Kidney (tissue), 14 donors: ENCODE measurements around the gene AKAP13. TPM values are rescaled to one million over a fixed set of nuclear protein-coding genes. Genes with fewer than 3 reads are reported as not detected.

ENCODE experiments used
- DNase-seq, 5 donors: peaks; one replicate each; pipeline ENCODE4 v3.0.0-alpha.2; 2013 to 2020
- FAIRE-seq: peaks from 2 replicates; lab custom pipeline; 2012; peaks lifted over from hg19 to GRCh38; lab: Jason Lieb, UNC
- H3K27ac ChIP-seq, 2 donors: one replicate each; pipeline ENCODE4 v1.7.0; 2013; ENCODE audit warnings: low read depth in 2 of 2, low read length in 2 of 2, inconsistent platforms in 1 of 2
- H3K27me3 ChIP-seq: one replicate; pipeline ENCODE4 v1.7.1; 2013; ENCODE audit warnings: low read length, inconsistent platforms; ENCODE audit not compliant: control insufficient read depth, insufficient read depth
- H3K36me3 ChIP-seq, 3 donors: one replicate each; pipeline versions ENCODE4 v1.7.0 to v1.7.1; 2013; ENCODE audit warnings: low read length in 3 of 3, control low read depth in 1 of 3, inconsistent platforms in 1 of 3; ENCODE audit not compliant: insufficient read depth in 3 of 3, control insufficient read depth in 2 of 3
- H3K4me1 ChIP-seq, 3 donors: one replicate each; pipeline versions ENCODE4 v1.7.0 to v1.7.1; 2013; ENCODE audit warnings: low read length in 3 of 3, inconsistent platforms in 1 of 3, low read depth in 1 of 3; ENCODE audit not compliant: control insufficient read depth in 2 of 3, insufficient read depth in 2 of 3
- H3K4me3 ChIP-seq, 3 donors: one replicate each; pipeline versions ENCODE4 v1.7.0 to v1.8.1; 2013; ENCODE audit warnings: low read length in 3 of 3, control low read depth in 1 of 3, inconsistent platforms in 1 of 3
- H3K9ac ChIP-seq, 3 donors: one replicate each; pipeline versions ENCODE4 v1.7.0 to v1.7.1; 2013; ENCODE audit warnings: low read length in 3 of 3, control low read depth in 1 of 3, inconsistent platforms in 1 of 3
- H3K9me3 ChIP-seq, 3 donors: one replicate each; pipeline versions ENCODE4 v1.7.0 to v1.7.1; 2013; ENCODE audit warnings: low read length in 3 of 3, control low read depth in 1 of 3, inconsistent platforms in 1 of 3; ENCODE audit not compliant: control insufficient read depth in 2 of 3, insufficient read depth in 1 of 3
- CTCF ChIP-seq: IDR thresholded peaks from 3 replicates; pipeline ENCODE4 v1.5.1; 2012; ENCODE audit warnings: mild to moderate bottlenecking, moderate library complexity, borderline replicate concordance; ENCODE audit not compliant: insufficient read depth; ENCODE audit errors: extremely low read depth
- intact Hi-C: fragments of 100-400 bp; cut with DNase I; formaldehyde crosslinking; loops from one replicate; pipeline ENCODE4 v1.11.1; 2022
- polyA plus RNA-seq: library from polyadenylated mRNA; stranded (reverse); fragments of 350-450 nt; fragmentation: Illumina TruSeq; extraction: RNeasy Lipid Tissue Mini Kit (QIAGEN cat#74804); gene quantifications from one replicate; pipeline ENCODE4 v1.2.3, GENCODE V29; 2014; ENCODE audit warnings: low read depth, low replicate concordance; ENCODE audit not compliant: insufficient read depth
- total RNA-seq: library from RNA; stranded (reverse); fragmentation: NEBNext Ultra II Directional; extraction: Animal tissue kit (Norgen Biotek cat#: 25700); gene quantifications from one replicate; pipeline ENCODE4 v1.2.1, GENCODE V29; 2021
- donor health status: control.
- donor health status: control.
- donor health status: control.
- donor health status: control.
- donor health status: control.
- donor health status: DM: yes; HTN: yes; CAD: no.
- donor health status: Normal renal cell carcinoma (clear cell type).

The AKAP13 gene
- total and polyA plus RNA-seq, 2 donors from 2014 or later = 18.8 to 174 TPM

GRCh38 chr15:85470563-85471271 lies 90.3 kb downstream of the AKAP13 start:
- Histone ChIP-seq H3K4me3 (no peak overlapping the region), H3K4me1 (peaks cover 0 to 7% (median 6%) of the 10 kb centered on the region in 3 donors)

GRCh38 chr15:85472349-85472748 lies 91.9 kb downstream of the AKAP13 start:
- intact Hi-C loops = no loop called here
- peaks cover 0 to 10% (median 10%) of the 10 kb centered on the region in 3 donors for H3K4me1 ChIP-seq
- no peak for FAIRE-seq

More at GRCh38 chr15:85470563-85471271, 90.3 kb downstream of the AKAP13 start:
- H3K27ac ChIP-seq = no peak overlapping the region
- no peaks in the 10 kb centered on the region for H3K9me3 ChIP-seq
- DNase-seq = no peak
- H3K9ac ChIP-seq = no peak overlapping the region
- H3K27me3 ChIP-seq = no peaks in the 10 kb centered on the region
- TF ChIP-seq CTCF = no peak
- H3K36me3 ChIP-seq = no peaks in the 10 kb centered on the region
- intact Hi-C loops = no loop called here
- no peak for FAIRE-seq

GRCh38 chr15:85473455-85473854 lies 93.1 kb downstream of the AKAP13 start:
- H3K4me1 ChIP-seq = peaks cover 0 to 11% (median 10%) of the 10 kb centered on the region in 3 donors
- H3K36me3 ChIP-seq = no peaks in the 10 kb centered on the region
- TF ChIP-seq CTCF = no peak
- FAIRE-seq (no peak), DNase-seq (no peak)
- no peaks in the 10 kb centered on the region for H3K27me3 ChIP-seq
- no peak overlapping the region for H3K4me3 ChIP-seq
- H3K27ac ChIP-seq = no peak overlapping the region
- H3K9ac ChIP-seq = no peak overlapping the region
- intact Hi-C loops = no loop called here
- H3K9me3 ChIP-seq = no peaks in the 10 kb centered on the region

More at GRCh38 chr15:85472349-85472748, 91.9 kb downstream of the AKAP13 start:
- Histone ChIP-seq H3K4me3 (no peak overlapping the region), H3K36me3 (no peaks in the 10 kb centered on the region), H3K27ac (no peak overlapping the region), H3K9ac (no peak overlapping the region), H3K27me3 (no peaks in the 10 kb centered on the region), H3K9me3 (no peaks in the 10 kb centered on the region)
- no peak for DNase-seq
- no peak for TF ChIP-seq CTCF
